KG1 (cell line): ENCODE data around the gene COL19A1.

Experiments used
- DNase-seq: peaks from one replicate; lab custom pipeline; 2025; lab: John Stamatoyannopoulos, UW

Gene COL19A1

DNA sequence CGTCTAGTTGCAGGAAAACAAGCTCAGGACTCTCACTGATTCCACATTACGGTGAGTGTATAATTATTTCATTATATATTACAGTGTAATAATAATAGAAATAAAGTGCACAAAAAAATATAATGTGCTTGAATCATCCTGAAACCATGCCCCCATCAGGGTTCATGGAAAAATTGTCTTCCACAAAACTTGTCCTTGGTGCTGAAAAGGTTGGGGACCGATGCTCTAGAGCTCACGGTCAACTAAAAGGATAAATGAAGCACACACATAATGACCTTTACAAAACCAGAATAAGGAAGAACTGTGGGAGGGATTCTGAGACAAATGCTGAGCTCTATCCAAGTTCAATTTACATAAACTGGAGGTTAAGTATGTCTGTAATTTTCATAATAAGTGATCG, 194.3 kb downstream of the COL19A1 start:
- no peak for DNase-seq

- no peak for DNase-seq
These were observed 195.2 kb downstream of the COL19A1 start for GRCh38 chr6:70061546-70061945.

GRCh38 chr6:70062010-70062409, 195.7 kb downstream of the COL19A1 start:
- no peak for DNase-seq

GRCh38 chr6:70072540-70073179, 206.3 kb downstream of the COL19A1 start:
- DNase-seq = no peak

GRCh38 chr6:70073637-70074036, 207.3 kb downstream of the COL19A1 start:
- no peak for DNase-seq

DNA sequence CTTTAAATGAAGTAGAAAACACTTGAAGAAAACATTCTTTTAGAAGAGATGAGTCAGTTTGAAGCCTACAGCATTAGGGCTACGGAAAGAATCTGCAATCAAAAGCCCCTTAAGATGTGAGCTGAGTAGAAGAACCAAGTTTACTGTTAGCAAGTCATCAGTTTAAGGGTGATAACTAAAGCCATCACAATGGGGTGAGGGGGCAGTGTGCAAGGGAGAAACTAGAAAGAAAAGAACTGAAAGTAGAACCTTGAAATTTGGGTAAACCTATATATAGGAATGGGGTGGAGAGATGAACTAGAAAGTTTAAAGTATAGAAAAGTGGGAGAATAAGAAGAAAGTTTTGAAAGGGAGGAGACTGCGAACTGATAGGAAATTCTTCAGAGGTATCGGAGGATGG, 212.9 kb downstream of the COL19A1 start:
- no peak for DNase-seq

- no peak for DNase-seq
These were observed 214.2 kb downstream of the COL19A1 start for GRCh38 chr6:70080443-70081070.

DNA sequence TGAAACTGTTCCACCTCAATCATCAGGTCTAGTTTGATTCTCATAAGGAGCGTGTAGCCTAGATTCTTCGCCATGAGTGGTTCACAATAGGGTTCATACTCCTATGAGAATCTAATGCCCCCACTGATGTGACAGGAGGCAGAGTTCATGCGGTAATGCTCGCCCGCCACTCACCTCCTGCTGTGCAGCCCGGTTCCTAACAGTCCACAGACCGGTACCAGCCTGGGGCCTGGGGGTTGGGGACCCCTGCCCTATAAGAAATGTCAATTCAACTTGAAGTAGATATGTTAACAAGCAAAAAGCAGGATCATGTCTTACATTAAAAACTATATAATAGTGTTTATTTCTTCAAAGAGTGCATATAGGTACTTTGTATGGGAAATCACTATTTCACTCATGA, 216.5 kb downstream of the COL19A1 start:
- no peak for DNase-seq

DNA sequence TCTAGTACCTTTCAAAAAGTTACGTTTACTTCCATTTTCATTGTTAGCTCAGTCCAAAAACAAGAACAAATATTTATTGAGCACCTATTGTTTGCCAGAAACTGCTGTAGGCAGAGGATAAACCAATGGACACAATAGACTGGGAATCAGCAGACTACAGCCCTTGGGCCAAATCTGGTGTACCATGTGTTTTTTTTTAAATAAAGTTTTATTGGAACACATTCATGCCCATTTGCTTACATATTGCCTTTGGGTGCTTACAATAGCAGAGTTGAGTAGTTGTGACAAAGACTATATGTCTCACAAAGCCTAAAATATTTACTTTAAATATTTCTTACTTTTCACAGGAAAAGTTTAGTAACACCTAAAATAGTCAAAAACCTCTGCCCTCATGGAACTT, 220.4 kb downstream of the COL19A1 start:
- no peak for DNase-seq

DNA sequence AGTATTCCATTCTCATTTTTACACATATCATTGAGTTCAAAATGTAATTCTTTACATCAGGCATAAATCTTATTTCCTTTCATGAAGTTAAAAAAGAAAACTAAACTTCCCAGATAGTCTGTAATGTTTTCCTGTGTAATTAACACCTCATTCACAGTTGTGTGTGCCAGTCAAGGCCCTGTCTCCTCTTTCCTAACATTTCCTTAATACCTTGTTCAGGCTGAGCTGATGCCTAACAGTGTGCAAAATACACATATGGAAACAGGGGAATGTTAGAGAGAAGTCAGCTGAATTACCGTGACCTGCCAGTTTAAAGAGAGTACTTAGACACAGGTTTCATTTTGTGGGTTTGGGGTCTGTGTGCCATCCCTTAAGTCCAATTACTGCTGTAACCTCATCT, 227.8 kb downstream of the COL19A1 start:
- no peak for DNase-seq

- DNase-seq = no peak
These were observed 233.4 kb downstream of the COL19A1 start for GRCh38 chr6:70099732-70100131.

DNA sequence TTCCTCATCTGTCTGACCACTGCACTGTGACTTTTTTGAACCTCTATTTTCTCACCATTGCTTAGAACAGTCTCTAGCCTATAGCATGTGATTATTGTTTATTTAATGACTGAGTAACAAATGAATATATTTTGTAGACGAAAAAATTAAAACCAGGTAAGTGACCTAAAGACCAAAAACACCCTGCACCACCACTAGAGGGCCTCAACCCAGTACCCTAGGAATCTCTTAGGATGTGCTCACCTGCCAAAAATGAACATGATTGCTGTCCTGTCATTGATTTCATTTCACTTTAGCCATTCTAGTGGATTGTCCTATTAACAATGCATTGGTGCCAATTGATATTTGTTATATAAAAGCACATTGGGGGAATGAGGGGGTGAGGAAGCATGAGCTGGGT, 237.4 kb downstream of the COL19A1 start:
- DNase-seq = no peak

GRCh38 chr6:70107852-70108629, 241.7 kb downstream of the COL19A1 start:
- peak; percentile 9 for DNase-seq

DNA sequence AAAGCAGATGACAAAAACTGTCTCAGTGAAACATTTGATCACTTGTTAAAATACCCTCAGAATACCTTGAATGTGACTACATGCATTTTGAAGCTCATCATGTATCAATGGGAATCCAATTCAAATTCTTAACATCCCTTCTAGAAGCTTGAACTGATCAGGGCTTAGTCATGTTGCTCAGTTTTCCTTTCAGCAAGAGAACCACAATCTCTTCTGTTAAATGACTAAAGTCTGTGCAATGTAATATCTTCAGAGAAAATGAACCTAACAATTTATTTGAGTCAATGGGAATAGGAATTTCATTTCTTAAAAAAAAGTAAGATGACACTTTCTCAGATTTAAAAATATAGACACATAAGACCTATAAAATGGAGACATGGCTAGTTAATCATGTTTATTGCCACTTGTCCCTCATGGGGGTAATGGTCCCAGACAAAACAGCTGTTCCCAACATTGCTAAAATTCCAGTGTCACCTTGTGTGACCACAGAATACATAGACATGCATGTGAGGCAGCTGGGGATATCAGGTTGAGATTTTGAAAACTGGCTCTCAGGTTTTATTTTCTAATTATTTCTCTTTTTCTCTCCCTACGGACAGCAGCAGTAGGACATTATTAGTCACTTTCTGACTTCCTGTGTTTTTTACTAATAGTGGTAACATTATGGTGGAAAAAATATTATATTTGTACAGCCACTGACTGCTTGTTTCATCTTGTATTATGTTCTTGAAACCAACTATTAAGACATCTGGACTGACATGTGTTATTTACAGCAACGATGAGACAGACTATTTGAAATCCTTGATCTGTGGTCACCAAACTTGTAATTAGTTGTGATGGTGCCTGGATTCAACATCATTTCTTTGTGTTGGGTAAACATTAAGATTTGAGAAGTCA, 244.0 kb downstream of the COL19A1 start:
- DNase-seq = no peak

GRCh38 chr6:70111737-70112136, 245.4 kb downstream of the COL19A1 start:
- DNase-seq = no peak

DNA sequence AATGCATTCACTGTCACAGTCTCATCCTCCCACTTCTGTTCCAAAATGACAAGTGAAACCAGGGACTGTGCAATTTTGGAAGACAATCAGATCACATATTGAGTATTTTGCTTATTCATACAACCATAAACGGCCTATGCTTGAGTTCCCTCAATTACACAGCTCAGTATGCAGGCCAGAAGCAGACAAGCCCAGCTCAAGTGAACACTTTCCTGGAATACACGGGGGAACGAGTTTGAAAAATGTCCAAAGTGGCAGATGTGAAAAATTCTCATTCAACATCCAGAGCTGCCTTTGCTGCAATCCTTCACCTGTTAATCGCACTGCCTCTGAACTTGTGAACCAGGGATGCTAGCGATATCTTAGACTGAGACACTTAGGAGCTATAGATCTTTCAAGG, 246.4 kb downstream of the COL19A1 start:
- no peak for DNase-seq

DNA sequence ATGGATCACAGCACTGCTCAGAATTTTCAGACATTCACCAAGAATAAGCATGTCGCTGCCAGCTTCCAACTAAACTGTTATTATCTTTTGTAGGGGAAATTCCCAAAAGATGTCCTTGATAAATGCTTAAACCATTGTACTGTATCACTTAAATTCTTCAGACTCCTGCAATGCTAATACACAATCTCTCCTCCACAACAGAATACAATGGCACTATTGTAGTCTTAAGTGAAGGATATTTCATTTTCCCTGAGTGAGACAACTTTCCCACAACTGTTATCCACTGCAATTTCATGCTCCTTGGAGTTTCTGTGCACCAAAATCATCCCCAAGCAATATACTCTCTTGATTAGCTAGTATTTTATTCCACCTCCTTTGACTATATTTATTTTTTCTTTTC, 246.8 kb downstream of the COL19A1 start:
- no peak for DNase-seq

- DNase-seq = no peak
These were observed 252.3 kb downstream of the COL19A1 start for GRCh38 chr6:70118670-70119069.

GRCh38 chr6:70119218-70119835, 253.0 kb downstream of the COL19A1 start:
- DNase-seq = no peak

GRCh38 chr6:70124443-70124842, 258.1 kb downstream of the COL19A1 start:
- no peak for DNase-seq

DNA sequence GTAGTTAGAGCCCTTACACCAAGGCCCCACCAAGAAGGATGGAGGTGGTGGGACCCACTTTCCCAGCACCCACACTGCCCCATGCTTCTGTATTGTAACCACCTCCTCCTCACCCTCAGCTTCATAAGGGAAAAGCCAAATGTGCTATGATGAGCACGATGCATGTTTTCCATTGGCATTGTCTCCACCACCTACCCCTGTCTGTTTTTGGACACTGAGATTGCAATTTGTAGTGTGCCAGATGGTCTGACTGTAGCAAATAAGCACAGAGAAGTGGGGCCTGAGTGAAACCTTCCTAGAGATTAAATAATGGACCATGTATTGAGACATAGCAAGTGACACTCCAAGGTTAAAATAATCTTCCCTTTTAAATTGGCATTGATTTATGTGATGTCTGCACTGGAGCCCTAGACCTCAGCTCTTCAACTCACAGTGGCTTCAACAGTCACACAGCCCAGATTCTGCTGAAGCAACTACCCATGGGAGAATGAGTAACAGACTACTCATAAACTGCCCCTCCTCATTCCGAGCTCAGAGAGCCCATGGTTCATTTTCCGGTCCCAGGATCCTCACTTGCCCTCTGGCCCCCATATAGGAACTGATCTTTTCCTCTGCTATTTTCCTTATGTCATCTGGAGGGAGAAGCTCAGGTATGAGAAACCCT, 258.7 kb downstream of the COL19A1 start:
- no peak for DNase-seq
